Stimulated activated CD4-positive, alpha-beta T cell treated with anti-CD3 and anti-CD28 coated beads, Interleukin-4, amount 100 ng/mL, for 4 hours (primary cell): Measurements from ENCODE around the gene LAMC3.

Experiments
- DNase-seq, 2 experiments: peaks; one replicate each; pipeline ENCODE4 v3.0.0-alpha.2; 2020

Gene LAMC3

GRCh38 chr9:131008909-131009618, at the start of gene LAMC3:
Gene LAMC3, plus strand, starts transcription at chr9:131009174. Its CDS starts 41 bp downstream, at chr9:131009215.
- DNase-seq: no peak

- DNase-seq: no peak
Observed at GRCh38 chr9:130959809-130960334, 49.1 kb upstream of the LAMC3 start.

GRCh38 chr9:130960522-130961378, 48.2 kb upstream of the LAMC3 start:
- DNase-seq: no peak

DNA sequence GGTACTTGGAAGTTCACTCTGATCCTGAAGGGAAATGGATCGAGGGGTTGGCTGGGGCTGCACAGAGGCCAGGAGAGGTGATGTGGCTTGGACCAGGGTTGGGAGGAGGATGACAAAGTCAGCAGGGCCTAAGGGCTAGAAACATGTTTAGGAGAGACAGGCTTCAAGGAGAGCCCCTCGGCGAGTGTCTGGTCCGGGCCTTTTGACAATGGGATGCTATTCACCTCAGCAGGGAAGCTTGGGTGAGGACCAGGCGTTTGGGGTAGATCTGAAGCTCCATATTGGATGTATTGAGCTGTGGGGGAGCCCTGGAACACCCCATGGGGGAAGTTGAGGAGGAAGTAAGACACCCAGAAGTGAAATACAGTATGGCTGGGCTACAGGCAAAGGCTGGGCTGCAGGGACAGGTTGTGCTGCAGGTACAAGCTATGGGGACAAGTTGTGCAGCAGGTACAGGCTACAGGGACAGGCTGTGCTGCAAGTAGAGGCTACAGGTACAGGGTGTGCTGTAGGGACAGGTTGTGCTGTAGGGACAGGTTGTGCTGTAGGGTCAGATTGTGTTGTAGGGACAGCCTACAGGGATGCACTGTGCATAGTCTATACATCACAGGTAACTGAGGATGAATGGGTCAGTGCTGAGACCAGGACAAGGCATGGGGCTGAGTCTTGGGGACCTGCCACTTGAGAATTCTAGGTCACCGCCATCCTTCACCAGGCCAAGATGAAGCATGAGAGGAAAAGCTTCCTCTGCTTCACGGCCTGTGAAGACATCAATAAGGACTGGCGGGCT, 47.3 kb upstream of the LAMC3 start:
- DNase-seq: no peak

DNA sequence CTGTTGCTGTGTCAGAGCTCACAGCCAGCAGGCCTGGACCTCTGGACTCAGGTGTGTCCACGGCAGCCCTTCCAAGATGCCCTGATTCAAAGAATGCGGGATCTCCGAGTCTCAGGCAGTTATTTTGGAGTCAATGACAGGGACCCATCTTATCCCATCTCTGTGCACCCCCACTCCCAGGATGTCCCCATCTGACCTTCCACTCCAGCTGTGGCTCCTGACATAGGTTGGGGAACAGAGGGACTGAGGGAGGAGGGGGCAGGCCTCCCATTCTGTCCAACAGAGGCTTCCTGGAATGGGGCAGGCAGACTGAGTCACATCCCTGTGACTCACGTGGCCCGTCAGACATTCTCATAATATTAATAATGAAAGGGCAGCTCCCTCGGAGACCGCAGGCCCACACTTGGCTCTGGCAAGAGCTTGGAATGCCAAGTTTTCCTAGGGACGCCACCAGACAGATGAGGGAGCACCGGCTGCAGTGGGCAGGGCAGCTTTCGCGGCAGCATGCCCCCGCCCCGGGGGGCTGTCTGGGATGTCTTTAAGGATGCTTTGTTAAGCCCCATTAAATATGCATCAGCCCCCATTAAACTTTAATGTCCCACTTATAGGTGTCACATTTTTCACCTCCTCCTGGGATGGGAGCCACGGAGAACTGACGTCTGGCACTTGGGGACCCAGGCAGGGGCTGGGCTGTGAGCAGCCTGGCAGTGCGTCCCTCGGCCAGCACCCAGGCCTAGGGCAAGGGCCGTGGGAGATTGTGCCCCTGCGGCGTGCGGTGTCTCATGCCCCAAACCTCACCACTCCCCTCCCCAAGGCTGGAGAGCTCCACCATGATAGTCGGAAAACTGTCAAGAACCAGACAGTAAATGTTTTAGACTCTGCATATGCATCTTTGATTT, 46.3 kb upstream of the LAMC3 start:
- no peak for DNase-seq

- DNase-seq: no peak
Observed at GRCh38 chr9:130963337-130963908, 45.6 kb upstream of the LAMC3 start.

GRCh38 chr9:130963916-130964315, 45.1 kb upstream of the LAMC3 start:
- no peak for DNase-seq

- DNase-seq: no peak
Observed at GRCh38 chr9:130965680-130966079, 43.3 kb upstream of the LAMC3 start.

DNA sequence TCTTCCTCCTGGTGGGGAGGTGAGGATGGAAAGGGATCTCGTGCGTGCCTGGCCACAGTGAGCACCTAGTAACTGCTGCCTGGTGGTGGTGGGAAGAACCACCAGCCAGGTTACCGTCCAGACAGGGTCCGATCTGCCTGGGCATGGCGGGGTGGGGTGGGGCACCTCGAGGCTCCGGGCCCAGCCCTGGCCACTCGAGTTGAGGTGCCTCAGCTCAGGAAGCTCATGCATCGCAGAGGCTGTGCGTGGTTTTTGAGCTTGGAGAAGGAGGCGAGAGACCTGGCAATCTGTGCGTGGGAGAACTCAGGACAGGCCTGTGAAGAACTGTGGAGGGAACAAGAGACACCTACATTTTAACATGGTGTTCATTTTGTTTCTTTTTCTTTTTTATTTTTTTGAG, 38.9 kb upstream of the LAMC3 start:
- no peak for DNase-seq

DNA sequence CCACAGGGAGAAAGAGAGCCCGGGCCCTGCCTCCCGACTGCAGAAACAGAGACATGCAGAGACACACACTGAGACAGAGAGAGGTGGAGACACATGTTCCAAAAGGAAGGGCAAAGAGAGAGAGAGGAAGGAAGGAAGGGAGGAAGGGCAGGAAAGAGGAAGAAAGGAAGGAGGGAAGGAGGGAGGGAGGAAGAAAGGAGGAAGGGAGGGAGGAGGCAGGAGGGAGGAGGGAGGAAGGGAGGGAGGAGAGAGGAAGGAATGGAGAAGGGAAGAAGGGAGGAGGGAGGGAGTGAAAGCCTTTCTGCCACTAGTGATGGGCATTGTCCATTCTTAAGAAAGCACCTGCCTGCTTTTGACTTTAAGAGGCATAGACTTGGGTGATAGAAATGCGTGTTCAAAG, 38.1 kb upstream of the LAMC3 start:
- DNase-seq: no peak

DNA sequence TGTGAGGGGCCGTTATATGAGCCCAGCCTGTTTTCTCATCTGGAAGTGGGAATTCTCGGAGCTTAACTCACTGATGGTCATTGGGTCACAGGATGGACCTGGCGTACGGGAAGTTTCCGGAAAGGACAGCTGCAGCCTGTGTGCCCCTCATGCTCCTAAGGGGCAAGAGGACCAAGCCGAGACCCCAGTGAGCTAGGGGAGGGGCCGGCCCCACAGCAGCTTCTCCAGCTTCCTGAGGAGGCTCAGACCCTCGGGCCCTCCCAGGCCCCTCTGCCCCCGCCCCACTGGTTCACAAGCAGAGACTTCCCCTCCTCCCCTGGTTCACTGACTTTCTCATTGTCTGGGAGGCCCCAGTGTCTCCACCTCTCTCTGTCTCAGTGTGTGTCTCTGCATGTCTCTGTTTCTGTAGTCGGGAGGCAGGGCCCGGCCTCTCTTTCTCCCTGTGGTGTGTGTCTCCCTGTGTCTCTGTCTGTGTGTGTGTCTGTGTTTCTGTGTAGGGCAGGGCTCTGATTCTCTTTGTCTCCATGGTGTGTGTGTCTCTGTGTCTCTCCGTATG, 37.6 kb upstream of the LAMC3 start:
- DNase-seq: no peak

DNA sequence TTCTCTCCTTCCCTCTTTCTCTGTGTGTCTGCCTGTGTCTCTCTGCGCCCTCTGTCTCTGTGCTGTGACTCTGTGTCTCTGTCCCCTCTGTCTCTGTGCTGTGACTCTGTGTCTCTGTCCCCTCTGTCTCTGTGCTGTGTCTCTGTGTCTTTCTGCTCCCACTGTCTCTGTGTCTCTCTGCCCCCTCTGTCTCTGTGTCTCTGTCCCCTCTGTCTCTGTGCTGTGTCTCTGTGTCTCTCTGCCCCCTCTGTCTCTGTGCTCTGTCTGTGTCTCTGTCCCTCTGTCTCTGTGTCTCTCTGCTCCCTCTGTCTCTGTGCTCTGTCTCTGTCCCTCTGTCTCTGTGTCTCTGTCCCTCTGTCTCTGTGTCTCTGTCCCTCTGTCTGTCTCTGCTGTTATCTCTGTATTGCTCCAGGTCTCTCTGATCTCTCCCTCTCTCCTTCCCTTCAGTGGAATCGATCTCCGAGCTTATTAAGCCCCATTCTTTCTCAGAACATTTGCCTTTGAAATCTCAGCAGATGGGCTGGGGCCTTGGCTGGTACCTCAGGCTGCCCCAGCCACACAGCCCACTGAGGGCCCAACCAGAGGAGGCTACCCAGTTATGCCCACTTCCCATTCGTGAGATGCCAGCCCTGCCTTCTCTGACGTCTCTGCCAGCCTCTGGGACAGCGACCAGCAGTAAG, 36.6 kb upstream of the LAMC3 start:
- no peak for DNase-seq

GRCh38 chr9:130972957-130973685, 35.9 kb upstream of the LAMC3 start:
- DNase-seq: no peak

GRCh38 chr9:130973686-130974281, 35.2 kb upstream of the LAMC3 start:
- no peak for DNase-seq

- no peak for DNase-seq
Observed at GRCh38 chr9:130974697-130975096, 34.3 kb upstream of the LAMC3 start.

- no peak for DNase-seq
Observed at GRCh38 chr9:130975156-130975555, 33.8 kb upstream of the LAMC3 start.

DNA sequence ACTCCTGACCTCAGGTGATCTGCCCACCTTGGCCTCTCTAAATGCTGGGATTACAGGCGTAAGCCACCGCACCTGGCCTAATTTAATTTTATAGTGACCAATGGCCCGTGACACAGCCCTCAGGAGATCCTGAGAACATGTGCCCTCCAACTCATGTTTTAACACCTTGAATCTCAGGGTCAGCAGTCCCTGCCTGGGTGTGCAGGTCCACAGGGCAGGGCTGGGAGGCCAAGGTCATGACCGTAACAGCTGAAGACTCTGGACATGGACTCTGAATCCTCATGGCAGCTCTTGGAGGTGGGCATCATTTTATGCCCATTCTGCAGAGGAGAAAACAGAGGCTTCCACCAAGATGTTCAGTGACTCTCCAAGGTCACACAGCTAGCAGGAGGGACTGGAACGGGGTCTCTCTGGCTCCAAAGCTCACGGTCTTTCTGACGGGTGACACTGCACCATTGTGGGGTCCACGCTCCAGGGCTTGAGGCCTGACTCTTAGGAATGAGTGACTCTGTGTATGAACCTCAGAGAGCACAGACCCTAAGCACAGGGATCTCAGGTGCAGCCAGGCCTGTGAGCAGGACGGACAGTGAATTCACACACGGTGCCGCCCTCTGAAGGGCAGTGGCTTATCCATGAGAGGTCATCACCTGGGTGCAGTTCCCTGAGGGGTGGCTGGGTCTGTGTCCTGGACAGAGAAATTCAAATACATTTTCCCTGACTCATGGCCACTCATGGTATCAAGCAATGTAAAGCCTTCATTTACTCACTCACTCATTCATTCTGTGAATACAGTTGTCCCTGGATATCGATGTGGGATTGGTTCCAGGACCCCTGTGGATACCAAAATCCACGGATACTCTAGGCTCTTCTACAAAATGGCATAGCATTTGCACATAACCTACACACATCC, 32.8 kb upstream of the LAMC3 start:
- no peak for DNase-seq

GRCh38 chr9:130977811-130978221, 31.2 kb upstream of the LAMC3 start:
- DNase-seq: no peak
